Subcutaneous adipose tissue (tissue), 4 donors: ENCODE results near the gene FRYL. TPM values are rescaled to one million over a fixed set of nuclear protein-coding genes. Genes with fewer than 3 reads are reported as not detected.

Experiments used
- total RNA-seq, 4 donors: library from RNA; depleted of rRNA; stranded (reverse); fragments of >200 nt; gene quantifications; one replicate each; pipeline ENCODE4 v1.1.0, GENCODE V29; 2016
- TF ChIP-seq, protein P1 (sequence below): fragments of 450-650 bp; IDR thresholded peaks from one replicate; pipeline ENCODE4 v1.5.1; 2016; ENCODE audit warnings: low read depth, mild to moderate bottlenecking, control low read depth, antibody characterized with exemption, moderate library complexity

The FRYL gene
- 100 to 1,000 TPM in 1 of 4 donors, 10 to 100 TPM in 3; 69.1 to 140 (median 90.0) TPM for total RNA-seq

DNA sequence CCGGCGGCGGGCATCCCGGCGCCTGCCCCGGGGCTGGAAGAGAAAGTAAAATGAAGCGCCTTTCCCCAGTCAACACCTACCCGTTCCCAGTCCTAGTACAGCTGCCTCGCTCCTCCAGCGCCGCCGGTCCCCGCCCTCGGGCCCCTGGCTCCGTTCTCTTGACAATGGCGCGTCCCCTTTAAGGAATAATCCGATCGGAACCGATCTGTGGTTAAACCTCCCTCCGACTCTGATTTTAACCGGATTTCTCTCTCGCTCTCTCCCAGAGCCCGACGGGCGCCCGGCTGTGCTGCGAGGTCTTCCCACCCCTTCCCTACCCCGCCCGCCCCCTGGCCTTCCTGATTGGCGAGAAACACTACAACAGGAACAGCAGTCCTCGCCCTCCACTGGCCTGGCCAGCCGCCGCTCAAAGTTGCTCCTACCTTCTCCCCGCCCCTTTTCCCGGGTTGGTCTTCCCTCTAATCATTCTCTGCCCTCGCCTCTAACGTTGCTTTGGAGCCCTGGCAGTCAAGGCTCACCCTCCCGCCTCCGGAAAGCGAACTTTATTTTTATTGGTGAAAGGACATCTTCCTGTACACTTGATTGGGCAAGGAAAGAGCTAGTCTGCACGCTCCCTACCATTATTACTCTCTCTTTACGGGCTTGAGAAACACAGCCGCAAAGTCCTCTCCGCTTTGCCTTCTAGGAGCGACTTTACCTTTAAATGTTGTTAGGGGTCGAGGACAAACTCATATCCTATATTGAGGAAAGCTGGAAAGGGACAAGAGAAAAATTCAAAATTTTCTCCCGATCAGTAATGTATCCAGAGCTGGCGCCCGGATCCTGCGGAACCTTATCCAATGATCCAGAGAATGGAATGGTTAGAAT is at the start of gene FRYL:
FRYL (minus strand) TSS at position 282 of the 867 bp plus-strand sequence. CDS start 145,869 bp downstream, outside the sequence.
- TF ChIP-seq, protein P1, sequence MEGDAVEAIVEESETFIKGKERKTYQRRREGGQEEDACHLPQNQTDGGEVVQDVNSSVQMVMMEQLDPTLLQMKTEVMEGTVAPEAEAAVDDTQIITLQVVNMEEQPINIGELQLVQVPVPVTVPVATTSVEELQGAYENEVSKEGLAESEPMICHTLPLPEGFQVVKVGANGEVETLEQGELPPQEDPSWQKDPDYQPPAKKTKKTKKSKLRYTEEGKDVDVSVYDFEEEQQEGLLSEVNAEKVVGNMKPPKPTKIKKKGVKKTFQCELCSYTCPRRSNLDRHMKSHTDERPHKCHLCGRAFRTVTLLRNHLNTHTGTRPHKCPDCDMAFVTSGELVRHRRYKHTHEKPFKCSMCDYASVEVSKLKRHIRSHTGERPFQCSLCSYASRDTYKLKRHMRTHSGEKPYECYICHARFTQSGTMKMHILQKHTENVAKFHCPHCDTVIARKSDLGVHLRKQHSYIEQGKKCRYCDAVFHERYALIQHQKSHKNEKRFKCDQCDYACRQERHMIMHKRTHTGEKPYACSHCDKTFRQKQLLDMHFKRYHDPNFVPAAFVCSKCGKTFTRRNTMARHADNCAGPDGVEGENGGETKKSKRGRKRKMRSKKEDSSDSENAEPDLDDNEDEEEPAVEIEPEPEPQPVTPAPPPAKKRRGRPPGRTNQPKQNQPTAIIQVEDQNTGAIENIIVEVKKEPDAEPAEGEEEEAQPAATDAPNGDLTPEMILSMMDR, result no peak

DNA sequence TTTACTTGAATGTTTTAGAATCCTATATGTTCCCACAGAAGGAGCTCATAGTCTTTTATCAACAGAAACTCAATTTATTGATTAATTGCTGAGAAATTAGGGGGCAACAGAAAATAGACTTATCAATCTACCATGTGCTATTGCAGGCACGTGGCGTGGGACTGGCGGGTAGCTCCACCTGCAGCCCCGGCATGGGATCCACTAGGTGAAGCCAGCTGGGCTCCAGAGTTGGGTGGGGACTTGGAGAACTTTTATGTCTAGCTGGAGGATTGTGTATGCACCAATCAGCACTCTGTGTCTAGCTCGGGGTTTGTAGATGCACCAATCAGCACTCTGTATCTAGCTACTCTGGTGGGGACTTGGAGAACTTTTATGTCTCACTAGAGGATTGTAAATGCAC is 47.5 kb upstream of the FRYL start:
- TF ChIP-seq, protein P1, result no peak

DNA sequence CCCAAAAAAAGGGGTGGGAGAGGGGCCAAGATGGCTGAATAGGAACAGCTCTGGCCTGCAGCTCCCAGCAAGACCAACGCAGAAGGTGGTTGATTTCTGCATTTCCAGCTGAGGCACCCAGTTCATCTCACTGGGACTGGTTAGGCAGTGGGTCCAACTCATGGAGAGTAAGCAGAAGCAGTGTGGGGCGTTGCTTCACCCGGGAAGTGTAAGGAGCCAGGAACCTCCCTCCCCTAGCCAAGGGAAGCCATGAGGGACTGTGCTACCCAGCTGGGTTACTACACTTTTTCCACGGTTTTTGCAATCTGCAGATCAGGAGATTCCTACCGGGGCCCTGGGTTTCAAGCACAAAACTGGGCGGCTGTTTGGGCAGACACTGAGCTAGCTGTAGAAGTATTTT is 36.9 kb upstream of the FRYL start:
- TF ChIP-seq, protein P1, result no peak

DNA sequence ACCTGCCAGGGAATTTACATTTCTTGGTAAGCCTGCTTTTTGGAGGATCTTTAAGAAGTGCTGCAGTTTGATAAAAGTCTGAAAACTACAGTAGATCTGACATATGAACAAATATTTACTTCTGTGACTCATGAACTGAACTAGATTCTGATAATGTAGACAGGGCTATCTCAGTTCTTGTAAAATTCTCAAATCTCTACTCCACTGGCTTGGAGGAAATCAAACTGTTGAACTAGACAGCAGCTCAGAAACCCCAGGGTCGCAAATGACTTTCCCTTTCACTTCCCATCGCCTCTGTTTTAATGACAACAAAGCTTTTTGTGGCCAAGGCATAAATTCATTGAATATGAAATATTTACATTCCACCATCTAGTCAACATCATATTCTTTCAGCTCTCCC is 35.4 kb upstream of the FRYL start:
- TF ChIP-seq, protein P1, result no peak

DNA sequence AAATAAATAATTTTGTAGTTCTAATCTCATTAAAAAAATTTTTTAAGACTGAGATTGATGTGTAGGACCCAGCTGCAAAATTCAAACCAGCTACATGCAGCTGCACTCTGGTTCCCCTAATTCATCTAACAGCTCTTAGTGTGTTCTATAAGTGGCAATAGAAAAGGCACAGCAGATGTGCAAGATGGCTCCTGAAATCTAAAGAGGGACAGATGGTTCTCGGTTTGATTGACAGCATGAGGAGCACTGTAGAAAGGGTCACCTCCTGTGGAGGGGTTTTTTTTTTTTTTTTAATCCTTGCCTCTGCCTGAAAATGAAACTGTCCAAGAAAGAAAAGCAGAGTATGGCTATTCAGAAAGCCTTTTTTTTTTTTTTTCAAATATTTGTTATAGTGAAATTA is 33.9 kb upstream of the FRYL start:
- TF ChIP-seq, protein P1, result no peak

DNA sequence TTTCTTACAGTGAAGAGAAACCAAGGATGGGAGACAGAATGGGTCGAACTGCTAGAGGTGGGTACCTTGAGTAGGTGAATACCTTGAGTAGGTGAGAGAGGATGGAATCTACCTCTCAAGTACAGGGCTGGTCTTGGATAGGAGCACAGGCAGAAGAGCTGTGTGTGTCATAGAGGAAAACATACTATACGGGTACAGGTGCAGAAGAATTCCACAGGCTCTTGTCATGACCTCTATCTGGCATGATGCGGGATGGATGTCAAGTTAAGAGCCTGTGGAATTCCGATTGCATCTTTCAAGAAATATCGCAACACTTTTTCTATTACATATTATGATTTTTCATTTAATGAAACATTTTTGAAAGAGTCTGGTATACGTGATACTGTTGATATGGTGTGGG is 32.8 kb upstream of the FRYL start:
- TF ChIP-seq, protein P1, result no peak

DNA sequence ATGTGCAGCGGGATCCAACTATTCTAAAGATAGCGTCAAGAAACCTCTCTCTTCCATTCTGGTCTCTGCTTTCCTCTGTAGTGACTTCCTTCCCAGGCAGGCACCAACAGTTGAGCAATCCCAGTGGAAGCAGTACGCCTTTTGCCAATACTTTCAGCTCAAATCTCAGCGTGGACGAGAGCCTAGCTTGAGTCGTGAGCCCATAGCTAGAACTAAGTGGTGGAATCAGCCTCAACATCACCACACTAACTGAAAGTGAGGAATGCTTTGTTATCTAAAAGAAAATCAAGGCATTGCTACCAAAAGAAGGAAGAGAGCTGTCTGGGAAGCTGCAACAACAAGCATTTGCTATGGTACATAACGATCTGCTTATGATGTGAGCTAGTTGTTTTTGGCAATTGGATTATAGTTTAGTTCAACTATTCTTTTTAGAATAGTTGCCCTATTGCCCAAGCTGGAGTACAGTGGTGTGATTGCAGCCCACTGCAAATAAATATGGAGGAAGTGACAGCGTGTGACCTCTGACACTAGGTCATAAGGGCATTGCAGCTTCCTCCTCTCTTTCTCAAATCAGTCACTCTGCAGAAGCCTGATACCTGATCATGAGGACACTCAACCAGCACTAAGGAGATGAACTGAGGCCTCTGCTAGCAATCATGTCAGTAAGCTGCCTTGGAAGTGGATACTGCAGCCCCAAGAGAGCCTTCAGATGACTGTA is 24.7 kb upstream of the FRYL start:
- TF ChIP-seq, protein P1, result no peak
